ENCODE data around the gene OR5I1.
"Not testable (repeated sequence)": the region's sequence is repeated elsewhere in the genome, so short reads cannot be mapped to it uniquely, and the experiment has no call there.

OR5I1 gene

GRCh38 chr11:55936300-55936699, at the start of gene OR5I1:
OR5I1 (minus strand) TSS chr11:55936400; CDS start chr11:55936400, 0 bp downstream.
- no peak for DNase-seq

GRCh38 chr11:55970935-55971334, 34.7 kb upstream of the OR5I1 start:
- no peak for DNase-seq

- no peak for DNase-seq
These were observed 33.6 kb upstream of the OR5I1 start, which contains the start of gene OR10AG1 for GRCh38 chr11:55969845-55970244. OR10AG1 (minus strand) TSS chr11:55969945; CDS start chr11:55969907, 38 bp downstream.

- DNase-seq = no peak
These were observed 31.7 kb upstream of the OR5I1 start for GRCh38 chr11:55967914-55968313.

GRCh38 chr11:55966391-55966790, 30.2 kb upstream of the OR5I1 start:
- no peak for DNase-seq

GRCh38 chr11:55956521-55956920, 20.3 kb upstream of the OR5I1 start:
- no peak for DNase-seq

GRCh38 chr11:55949330-55949729, 13.1 kb upstream of the OR5I1 start:
- DNase-seq = no peak

- no peak for DNase-seq
These were observed 6.7 kb upstream of the OR5I1 start for GRCh38 chr11:55942785-55943392.

GRCh38 chr11:55920537-55920936, 15.7 kb downstream of the OR5I1 start:
- no peak for DNase-seq

GRCh38 chr11:55914482-55914881, 21.7 kb downstream of the OR5I1 start, which contains the start of gene OR5W2:
OR5W2 (minus strand) TSS chr11:55914582; CDS start chr11:55914582, 0 bp downstream.
- no peak for DNase-seq

- no peak for DNase-seq
These were observed 33.9 kb downstream of the OR5I1 start for GRCh38 chr11:55902308-55902707.

- no peak for DNase-seq
These were observed 41.0 kb downstream of the OR5I1 start for GRCh38 chr11:55895216-55895615.

- not testable (repeated sequence) for DNase-seq
These were observed 50.7 kb downstream of the OR5I1 start for GRCh38 chr11:55885481-55885880.

All from NCI-H524 treated with DMSO at 0.1 percent for 48 hours (cell line).